Osteocyte (in vitro differentiated cells): ENCODE data around the gene KDM2B. TPM values are rescaled to one million over a fixed set of nuclear protein-coding genes. Genes with fewer than 3 reads are reported as not detected.

Experiments
- DNase-seq: peaks from one replicate; pipeline ENCODE4 v3.0.0; 2021; ENCODE audit warnings: mixed read lengths; ENCODE audit not compliant: unreplicated experiment; ENCODE audit errors: extremely low spot score
- H3K27ac Mint-ChIP-seq: one replicate; pipeline ENCODE4 v1.8.0; 2021; ENCODE audit warnings: mild to moderate bottlenecking, mixed read lengths; ENCODE audit not compliant: unreplicated experiment
- H3K27me3 Mint-ChIP-seq: one replicate; pipeline ENCODE4 v1.8.0; 2021; ENCODE audit warnings: mixed read lengths; ENCODE audit not compliant: unreplicated experiment
- H3K36me3 Mint-ChIP-seq: one replicate; pipeline ENCODE4 v1.8.0; 2021; ENCODE audit warnings: mixed read lengths; ENCODE audit not compliant: unreplicated experiment
- H3K4me1 Mint-ChIP-seq: one replicate; pipeline ENCODE4 v1.8.0; 2021; ENCODE audit warnings: mixed read lengths; ENCODE audit not compliant: unreplicated experiment
- H3K4me3 Mint-ChIP-seq: one replicate; pipeline ENCODE4 v1.8.0; 2021; ENCODE audit warnings: mild to moderate bottlenecking, moderate library complexity, mixed read lengths; ENCODE audit not compliant: unreplicated experiment
- H3K9me3 Mint-ChIP-seq: one replicate; pipeline ENCODE4 v1.8.0; 2021; ENCODE audit warnings: mixed read lengths; ENCODE audit not compliant: unreplicated experiment
- total RNA-seq: library from RNA; stranded (reverse); gene quantifications from 2 replicates; pipeline ENCODE4 v1.2.1, GENCODE V29; 2021
- TF ChIP-seq, protein P1 (sequence below): fragments of 200-600 bp; sonication (generic); IDR thresholded peaks from 2 replicates; pipeline ENCODE4 v1.5.0; 2021; ENCODE audit warnings: antibody characterized with exemption, mild to moderate bottlenecking, moderate library complexity

Gene KDM2B
- total RNA-seq, 1 donor from 2014 or later, result 31.9 TPM

- Mint-ChIP-seq H3K27me3 (no peaks in the 10 kb centered on the region), H3K36me3 (peaks cover 6% of the 10 kb centered on the region), H3K4me1 (peaks cover 16% of the 10 kb centered on the region), H3K4me3 (no peak overlapping the region), H3K9me3 (no peaks in the 10 kb centered on the region), H3K27ac (no peak overlapping the region)
- no peak for DNase-seq
- TF ChIP-seq, protein P1, sequence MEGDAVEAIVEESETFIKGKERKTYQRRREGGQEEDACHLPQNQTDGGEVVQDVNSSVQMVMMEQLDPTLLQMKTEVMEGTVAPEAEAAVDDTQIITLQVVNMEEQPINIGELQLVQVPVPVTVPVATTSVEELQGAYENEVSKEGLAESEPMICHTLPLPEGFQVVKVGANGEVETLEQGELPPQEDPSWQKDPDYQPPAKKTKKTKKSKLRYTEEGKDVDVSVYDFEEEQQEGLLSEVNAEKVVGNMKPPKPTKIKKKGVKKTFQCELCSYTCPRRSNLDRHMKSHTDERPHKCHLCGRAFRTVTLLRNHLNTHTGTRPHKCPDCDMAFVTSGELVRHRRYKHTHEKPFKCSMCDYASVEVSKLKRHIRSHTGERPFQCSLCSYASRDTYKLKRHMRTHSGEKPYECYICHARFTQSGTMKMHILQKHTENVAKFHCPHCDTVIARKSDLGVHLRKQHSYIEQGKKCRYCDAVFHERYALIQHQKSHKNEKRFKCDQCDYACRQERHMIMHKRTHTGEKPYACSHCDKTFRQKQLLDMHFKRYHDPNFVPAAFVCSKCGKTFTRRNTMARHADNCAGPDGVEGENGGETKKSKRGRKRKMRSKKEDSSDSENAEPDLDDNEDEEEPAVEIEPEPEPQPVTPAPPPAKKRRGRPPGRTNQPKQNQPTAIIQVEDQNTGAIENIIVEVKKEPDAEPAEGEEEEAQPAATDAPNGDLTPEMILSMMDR, result no peak
Observed at GRCh38 chr12:121452985-121453360, 127.8 kb downstream of the KDM2B start.

DNA sequence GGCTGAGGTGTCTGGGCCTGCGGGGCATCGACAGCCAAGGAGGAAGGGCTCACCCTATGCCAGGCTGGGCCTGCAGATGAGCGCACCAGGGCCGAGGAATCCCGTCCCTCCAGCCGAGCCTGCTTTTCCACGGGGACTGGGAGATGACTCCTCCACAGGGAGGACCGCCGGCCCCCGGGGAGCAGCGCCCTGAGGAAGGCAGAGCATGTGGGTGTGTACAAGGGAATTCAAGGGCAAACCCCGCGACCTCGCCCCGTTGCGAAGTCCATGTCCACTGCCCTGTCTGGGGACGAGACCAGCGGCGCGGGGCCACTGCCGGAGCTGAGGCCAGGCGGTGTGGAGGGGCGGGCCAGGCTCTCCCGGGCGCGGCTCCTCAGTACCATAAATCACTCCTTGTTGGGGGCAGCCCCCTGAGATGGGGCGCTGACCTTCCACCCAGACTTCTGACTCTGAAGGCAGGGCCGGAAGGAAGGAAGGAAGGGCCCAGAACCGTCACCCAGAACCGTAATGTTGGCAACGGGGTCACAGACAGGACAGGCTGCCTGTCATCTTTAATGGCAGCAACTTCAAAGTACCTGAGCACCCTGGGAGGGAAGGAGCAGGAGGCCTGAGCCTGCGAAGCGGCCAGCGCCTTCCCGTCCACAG, 128.4 kb downstream of the KDM2B start:
- Mint-ChIP-seq H3K27ac (peak overlapping the region; percentile 89), H3K4me1 (peaks cover 16% of the 10 kb centered on the region), H3K4me3 (peak overlapping the region; percentile 65), H3K9me3 (no peaks in the 10 kb centered on the region), H3K36me3 (peaks cover 6% of the 10 kb centered on the region), H3K27me3 (no peaks in the 10 kb centered on the region)
- no peak for DNase-seq
- TF ChIP-seq, protein P1, result no peak

DNA sequence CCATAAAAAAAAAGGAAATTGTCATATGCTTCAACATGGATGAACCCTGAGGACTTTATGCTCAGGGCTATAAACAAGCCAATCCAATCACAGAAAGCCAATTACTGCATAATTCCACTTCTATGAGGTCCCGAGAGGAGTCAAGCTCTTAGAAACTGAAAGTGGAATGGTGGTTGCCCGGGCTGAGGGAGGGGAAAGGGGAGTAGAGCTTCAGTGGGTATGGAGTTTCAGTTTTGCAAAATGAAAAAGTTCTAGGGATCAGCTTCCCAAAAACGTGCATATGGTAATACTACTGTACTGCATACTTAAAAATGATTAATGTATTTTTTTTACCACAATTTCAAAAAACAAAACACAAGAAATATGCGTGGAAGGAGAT, 128.9 kb downstream of the KDM2B start:
- Mint-ChIP-seq H3K27ac (peak overlapping the region; percentile 89), H3K27me3 (no peaks in the 10 kb centered on the region), H3K4me1 (peaks cover 16% of the 10 kb centered on the region), H3K4me3 (peak overlapping the region; percentile 65), H3K36me3 (peaks cover 6% of the 10 kb centered on the region), H3K9me3 (no peaks in the 10 kb centered on the region)
- no peak for DNase-seq
- TF ChIP-seq, protein P1, result no peak

GRCh38 chr12:121448771-121449315, 132.0 kb downstream of the KDM2B start:
- DNase-seq, result no peak
- Mint-ChIP-seq H3K4me3 (no peak overlapping the region), H3K27ac (no peak overlapping the region), H3K27me3 (no peaks in the 10 kb centered on the region), H3K9me3 (no peaks in the 10 kb centered on the region), H3K36me3 (peaks cover 11% of the 10 kb centered on the region), H3K4me1 (peaks cover 13% of the 10 kb centered on the region)
- TF ChIP-seq, protein P1, result no peak

DNA sequence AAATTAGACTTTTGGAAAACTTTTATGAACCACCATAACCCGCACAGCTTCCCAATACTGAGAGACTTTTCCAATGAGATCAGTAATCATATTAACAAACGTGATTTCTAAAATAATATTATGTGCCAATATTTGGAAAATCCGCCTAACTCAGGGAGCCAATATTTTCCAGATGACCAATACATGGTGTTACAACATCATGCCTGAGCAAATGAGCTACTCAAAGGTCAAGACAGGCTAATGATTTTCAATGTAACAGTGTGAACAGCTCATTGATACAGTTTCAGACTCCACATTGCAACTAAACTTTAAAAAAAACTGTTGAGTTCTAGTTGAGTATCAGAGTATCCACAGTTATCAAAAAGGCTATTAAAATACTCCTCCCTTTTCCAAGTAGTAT, 134.1 kb downstream of the KDM2B start:
- Mint-ChIP-seq H3K27me3 (no peaks in the 10 kb centered on the region), H3K36me3 (peaks cover 13% of the 10 kb centered on the region), H3K4me3 (no peak overlapping the region), H3K9me3 (no peaks in the 10 kb centered on the region), H3K27ac (no peak overlapping the region), H3K4me1 (peaks cover 10% of the 10 kb centered on the region)
- TF ChIP-seq, protein P1, result no peak
- no peak for DNase-seq
